ENCODE data around the gene SLC22A15. TPM values are rescaled to one million over a fixed set of nuclear protein-coding genes. Genes with fewer than 3 reads are reported as not detected.

The SLC22A15 gene
- total RNA-seq, 4 donors from 2014 or later: 1.7 to 8.8 (median 4.8) TPM

DNA sequence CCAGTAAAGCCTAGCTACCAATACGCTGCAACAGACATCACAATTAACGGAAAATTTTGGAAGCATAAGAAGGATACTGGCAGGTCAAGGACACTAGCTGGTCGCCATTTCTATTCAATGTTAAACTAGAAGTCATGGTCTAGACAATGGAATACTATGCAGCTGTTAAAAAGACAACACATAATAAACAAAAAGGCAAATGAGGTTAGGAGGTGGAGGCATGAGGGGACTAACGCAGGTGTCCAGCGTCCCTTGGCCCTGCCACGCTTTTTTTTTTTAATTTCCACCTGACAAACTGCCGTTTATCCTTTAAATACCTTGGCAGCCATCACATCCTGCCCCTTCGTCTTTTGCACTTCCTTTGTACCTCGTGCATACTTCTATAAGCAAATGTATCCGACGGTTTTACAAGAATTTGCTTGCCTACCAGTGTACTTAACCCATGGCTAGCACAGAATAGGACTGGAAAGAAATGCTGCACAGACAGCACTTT, 698 bp upstream of the SLC22A15 start:
- Histone ChIP-seq H3K27me3 (peaks cover 0 to 9% of the 10 kb centered on the region in 2 donors), H3K36me3 (no peaks in the 10 kb centered on the region), H3K4me3 (peak overlapping the region; percentile 34 to 76 (median 63)), H3K9me3 (no peaks in the 10 kb centered on the region), H3K27ac (peak overlapping the region in 3 of 4 donors; percentile 71 to 86 (median 72)), H3K4me1 (peaks cover 0 to 13% (median 0%) of the 10 kb centered on the region in 4 donors)
- no peak for DNase-seq (ENCODE audit: low spot score in 2 of 2)
- WGBS, 2 donors: 45 to 49% methylated on average over 11 of the region's 11 CpGs
- no peak for TF ChIP-seq EP300 (IDR thresholded peaks at IDR 0.05)
- TF ChIP-seq, protein P1, sequence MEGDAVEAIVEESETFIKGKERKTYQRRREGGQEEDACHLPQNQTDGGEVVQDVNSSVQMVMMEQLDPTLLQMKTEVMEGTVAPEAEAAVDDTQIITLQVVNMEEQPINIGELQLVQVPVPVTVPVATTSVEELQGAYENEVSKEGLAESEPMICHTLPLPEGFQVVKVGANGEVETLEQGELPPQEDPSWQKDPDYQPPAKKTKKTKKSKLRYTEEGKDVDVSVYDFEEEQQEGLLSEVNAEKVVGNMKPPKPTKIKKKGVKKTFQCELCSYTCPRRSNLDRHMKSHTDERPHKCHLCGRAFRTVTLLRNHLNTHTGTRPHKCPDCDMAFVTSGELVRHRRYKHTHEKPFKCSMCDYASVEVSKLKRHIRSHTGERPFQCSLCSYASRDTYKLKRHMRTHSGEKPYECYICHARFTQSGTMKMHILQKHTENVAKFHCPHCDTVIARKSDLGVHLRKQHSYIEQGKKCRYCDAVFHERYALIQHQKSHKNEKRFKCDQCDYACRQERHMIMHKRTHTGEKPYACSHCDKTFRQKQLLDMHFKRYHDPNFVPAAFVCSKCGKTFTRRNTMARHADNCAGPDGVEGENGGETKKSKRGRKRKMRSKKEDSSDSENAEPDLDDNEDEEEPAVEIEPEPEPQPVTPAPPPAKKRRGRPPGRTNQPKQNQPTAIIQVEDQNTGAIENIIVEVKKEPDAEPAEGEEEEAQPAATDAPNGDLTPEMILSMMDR (IDR thresholded peaks at IDR 0.05): no peak
- no peak for TF ChIP-seq POLR2A (IDR thresholded peaks at IDR 0.05)

- no peak for DNase-seq (ENCODE audit: low spot score in 2 of 2)
- peak overlapping the region; percentile 34 to 76 (median 63) for H3K4me3 ChIP-seq
- H3K4me1 ChIP-seq: peaks cover 0 to 17% (median 0%) of the 10 kb centered on the region in 4 donors
- H3K27me3 ChIP-seq: peaks cover 0 to 9% of the 10 kb centered on the region in 2 donors
- WGBS, 2 donors: 65 to 69% methylated on average over 14 to 15 of the region's 15 CpGs
- peak overlapping the region; percentile 14 to 86 (median 66) for H3K27ac ChIP-seq
- TF ChIP-seq, protein P1 (IDR thresholded peaks at IDR 0.05): no peak
- TF ChIP-seq POLR2A (IDR thresholded peaks at IDR 0.05): no peak
- no peak for TF ChIP-seq EP300 (IDR thresholded peaks at IDR 0.05)
- H3K36me3 ChIP-seq: no peaks in the 10 kb centered on the region
- H3K9me3 ChIP-seq: no peaks in the 10 kb centered on the region
These were observed 697 bp downstream of the SLC22A15 start for GRCh38 chr1:115976921-115977498.

DNA sequence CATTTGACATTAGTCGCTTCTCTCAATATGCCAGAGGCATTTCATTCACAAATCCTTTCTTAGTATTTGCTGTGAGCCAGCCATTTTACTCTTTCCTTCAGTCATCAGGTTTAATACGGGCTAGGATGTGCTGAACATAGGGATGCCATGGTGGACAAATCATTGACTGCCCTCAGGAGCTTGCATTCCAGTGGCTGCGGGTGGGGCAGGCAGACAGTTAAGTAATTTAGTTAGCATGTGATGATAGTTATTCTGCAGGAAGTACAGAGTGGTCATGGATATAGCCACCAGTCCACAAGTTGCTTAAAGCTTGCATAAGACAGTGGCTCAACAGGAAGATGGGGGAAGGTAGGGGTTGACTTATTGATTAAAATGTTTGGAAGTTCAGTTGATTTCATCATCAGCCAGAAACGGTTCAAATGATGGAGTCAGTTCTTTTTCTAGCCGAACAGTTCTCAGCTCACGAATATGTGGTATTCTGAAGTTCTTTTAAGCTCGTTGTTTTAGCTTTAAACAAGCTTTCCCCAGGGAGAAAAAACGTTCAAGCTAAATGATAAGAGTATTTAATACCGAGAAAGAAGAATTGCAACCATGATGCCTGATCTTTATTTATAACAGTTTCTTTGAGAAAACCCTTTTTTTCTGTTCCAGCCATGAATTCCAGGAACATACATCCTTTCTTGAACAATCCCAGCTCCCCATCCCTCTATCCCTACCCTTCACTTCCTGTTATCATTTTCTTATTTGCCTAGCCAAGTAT, 1.4 kb downstream of the SLC22A15 start:
- 46 to 65% methylated on average over 9 of the region's 9 CpGs for WGBS, 2 donors
- no peaks in the 10 kb centered on the region for H3K9me3 ChIP-seq
- H3K36me3 ChIP-seq: no peaks in the 10 kb centered on the region
- peaks cover 0 to 9% of the 10 kb centered on the region in 2 donors for H3K27me3 ChIP-seq
- peak overlapping the region in 2 of 4 donors; percentile 68 to 76 for H3K4me3 ChIP-seq
- peak in 1 of 2 donors; percentile 33 for DNase-seq (ENCODE audit: low spot score in 2 of 2)
- peak overlapping the region in 2 of 4 donors; percentile 62 to 86 for H3K27ac ChIP-seq
- TF ChIP-seq, protein P1 (IDR thresholded peaks at IDR 0.05): no peak
- TF ChIP-seq EP300 (IDR thresholded peaks at IDR 0.05): peak in 1 of 2 donors; percentile 65
- no peak for TF ChIP-seq POLR2A (IDR thresholded peaks at IDR 0.05)
- peaks cover 0 to 17% (median 0%) of the 10 kb centered on the region in 4 donors for H3K4me1 ChIP-seq

DNA sequence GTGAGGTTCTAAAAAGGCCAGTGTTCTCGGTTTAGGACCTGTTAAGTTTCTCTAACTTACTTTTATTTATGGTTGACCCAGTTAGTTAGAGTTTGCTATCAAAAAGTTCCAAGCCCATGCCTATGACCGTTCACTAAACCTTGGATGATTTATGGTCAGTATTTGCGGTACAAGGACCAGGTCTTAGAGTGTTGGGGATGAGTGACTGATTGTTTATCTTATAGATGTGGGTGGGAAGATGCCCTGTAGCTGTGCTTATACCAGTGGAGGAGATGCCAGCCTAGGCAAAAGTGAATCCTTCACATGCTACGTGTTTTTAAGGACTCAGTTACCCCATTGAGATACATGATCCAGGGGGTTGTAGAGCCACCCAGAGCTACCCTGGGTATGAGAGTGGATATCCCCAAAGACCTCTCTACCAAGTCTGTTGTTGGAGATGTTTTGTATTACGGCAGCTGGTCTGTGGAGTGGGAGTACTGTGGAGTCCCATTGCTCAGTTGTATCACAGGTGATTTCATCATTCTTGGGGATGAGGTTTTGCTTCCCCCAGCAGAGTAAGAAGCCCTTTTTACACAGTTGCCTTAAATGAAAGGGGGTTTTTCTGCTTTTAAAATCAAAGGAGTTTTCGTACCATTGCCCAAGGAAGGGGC, 2.1 kb downstream of the SLC22A15 start:
- H3K4me3 ChIP-seq: no peak overlapping the region
- WGBS, 2 donors: 88 to 92% methylated on average over 6 of the region's 6 CpGs
- DNase-seq (ENCODE audit: low spot score in 2 of 2): no peak
- no peaks in the 10 kb centered on the region for H3K9me3 ChIP-seq
- TF ChIP-seq POLR2A (IDR thresholded peaks at IDR 0.05): no peak
- H3K36me3 ChIP-seq: no peaks in the 10 kb centered on the region
- H3K27ac ChIP-seq: peak overlapping the region in 2 of 4 donors; percentile 28 to 86
- peaks cover 0 to 17% (median 0%) of the 10 kb centered on the region in 4 donors for H3K4me1 ChIP-seq
- H3K27me3 ChIP-seq: peaks cover 0 to 8% of the 10 kb centered on the region in 2 donors

- DNase-seq (ENCODE audit: low spot score in 2 of 2): no peak
- Histone ChIP-seq H3K4me3 (no peak overlapping the region), H3K36me3 (no peaks in the 10 kb centered on the region), H3K9me3 (no peaks in the 10 kb centered on the region), H3K4me1 (peaks cover 0 to 17% (median 0%) of the 10 kb centered on the region in 4 donors), H3K27ac (no peak overlapping the region), H3K27me3 (peaks cover 0 to 5% of the 10 kb centered on the region in 2 donors)
- TF ChIP-seq POLR2A (IDR thresholded peaks at IDR 0.05) (no peak), EP300 (IDR thresholded peaks at IDR 0.05) (no peak)
- TF ChIP-seq, protein P1 (IDR thresholded peaks at IDR 0.05): no peak
- WGBS, 2 donors: 80% methylated on average over 2 of the region's 2 CpGs
These were observed 3.8 kb downstream of the SLC22A15 start for GRCh38 chr1:115980156-115980555.
